Left kidney (tissue), 8 donors: ENCODE measurements around the gene TAP2. TPM values are rescaled to one million over a fixed set of nuclear protein-coding genes. Genes with fewer than 3 reads are reported as not detected.
"Not testable (repeated sequence)": the region's sequence is repeated elsewhere in the genome, so short reads cannot be mapped to it uniquely, and the experiment has no call there.

ENCODE experiments used
- DNase-seq: peaks from one replicate; pipeline ENCODE4 v3.0.0-alpha.2; 2013
- long read RNA-seq, 8 donors: transcript quantifications; one replicate each; lab custom pipeline, GENCODE V29; 2026
- polyA plus RNA-seq: library from polyadenylated mRNA; unstranded; fragments of 120-200 nt; gene quantifications from one replicate; pipeline ENCODE4 v1.2.1, GENCODE V29; 2013; ENCODE audit not compliant: insufficient read length

TAP2 gene
- 11.5 TPM for polyA plus RNA-seq
- long read RNA-seq, donor 1, result 0 reads
- long read RNA-seq, donor 2, full-length matches to known transcripts, result 2 of 2 reads
- long read RNA-seq, donor 2, partial matches to known transcripts, result 0 of 2 reads
- long read RNA-seq, donor 2, other reads (novel, unspliced or antisense), result 0 of 2 reads
- long read RNA-seq, donor 3, full-length matches to known transcripts, result 1 of 1 reads
- long read RNA-seq, donor 3, partial matches to known transcripts, result 0 of 1 reads
- long read RNA-seq, donor 3, other reads (novel, unspliced or antisense), result 0 of 1 reads
- long read RNA-seq, donor 4, result 0 reads
- long read RNA-seq, donor 5, full-length matches to known transcripts, result 5 of 5 reads
- long read RNA-seq, donor 5, partial matches to known transcripts, result 0 of 5 reads
- long read RNA-seq, donor 5, other reads (novel, unspliced or antisense), result 0 of 5 reads
- long read RNA-seq, donor 6, full-length matches to known transcripts, result 5 of 5 reads
- long read RNA-seq, donor 6, partial matches to known transcripts, result 0 of 5 reads
- long read RNA-seq, donor 6, other reads (novel, unspliced or antisense), result 0 of 5 reads
- long read RNA-seq, donor 7, full-length matches to known transcripts, result 5 of 5 reads
- long read RNA-seq, donor 7, partial matches to known transcripts, result 0 of 5 reads
- long read RNA-seq, donor 7, other reads (novel, unspliced or antisense), result 0 of 5 reads
- long read RNA-seq, donor 8, result 0 reads

DNA sequence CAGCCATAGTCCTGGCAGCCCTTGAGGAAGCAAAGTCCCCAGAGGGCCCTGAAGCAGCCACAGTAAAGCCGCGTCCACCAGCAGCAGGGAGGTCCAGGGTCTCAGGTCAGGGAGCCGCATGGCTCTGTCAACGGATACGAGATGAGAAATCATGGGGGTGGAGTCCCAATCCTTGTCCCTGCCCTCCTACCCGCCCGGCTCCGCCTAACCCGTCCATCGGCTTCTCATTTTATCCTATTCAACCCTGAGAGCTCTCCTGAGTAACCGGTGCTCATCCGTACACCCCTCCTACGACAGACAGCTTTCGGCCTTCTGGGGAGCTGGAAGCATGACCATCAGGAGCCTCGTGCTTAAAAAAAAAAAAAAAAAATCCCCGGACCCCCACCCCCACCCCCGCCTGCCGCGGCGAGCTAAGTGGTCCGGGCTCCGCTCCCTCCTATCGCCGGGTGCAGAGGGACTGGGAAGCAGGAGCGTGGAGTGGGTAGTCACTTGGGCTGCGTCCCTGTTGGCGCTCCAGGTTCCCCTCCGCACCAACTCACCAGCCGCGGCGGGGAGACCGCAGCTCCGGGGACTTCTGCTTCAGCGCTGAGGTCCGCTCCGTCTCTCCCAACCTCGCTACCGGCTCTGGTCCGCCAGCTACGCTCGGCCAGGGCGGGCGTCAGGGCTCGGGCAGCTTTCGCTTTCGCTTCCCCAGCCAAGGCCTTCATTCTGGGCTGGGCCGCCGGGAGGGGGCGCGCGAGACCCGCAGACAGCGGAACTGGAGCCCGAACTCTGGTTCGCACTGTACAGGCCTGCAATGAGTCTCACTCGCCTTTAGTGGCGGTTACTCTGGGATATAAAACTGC, at the start of gene TAP2:
Gene TAP2, minus strand, starts transcription at position 626 of the 845 bp plus-strand sequence. Its CDS starts 506 bp downstream, at position 120.
- peak; percentile 93 for DNase-seq

DNA sequence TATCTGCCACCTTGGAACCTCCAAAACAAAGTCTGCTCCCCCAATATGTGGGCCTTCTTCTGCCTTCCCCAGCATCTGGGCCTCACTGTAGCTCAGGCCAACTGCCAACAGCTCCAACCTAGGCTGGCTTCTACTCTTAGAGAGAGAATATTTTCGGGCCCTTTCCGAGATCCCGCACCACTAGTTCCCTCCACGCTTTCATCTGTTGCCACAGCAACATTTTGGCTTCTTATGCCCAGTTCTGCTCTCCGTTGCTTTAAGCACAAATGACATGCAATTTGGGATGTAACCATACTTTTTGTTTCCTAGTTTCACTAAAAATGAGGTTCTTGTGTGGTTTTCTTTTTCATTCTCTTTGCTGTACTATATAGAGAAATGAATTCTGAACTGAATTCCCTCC, 49.1 kb upstream of the TAP2 start:
- no peak for DNase-seq

DNA sequence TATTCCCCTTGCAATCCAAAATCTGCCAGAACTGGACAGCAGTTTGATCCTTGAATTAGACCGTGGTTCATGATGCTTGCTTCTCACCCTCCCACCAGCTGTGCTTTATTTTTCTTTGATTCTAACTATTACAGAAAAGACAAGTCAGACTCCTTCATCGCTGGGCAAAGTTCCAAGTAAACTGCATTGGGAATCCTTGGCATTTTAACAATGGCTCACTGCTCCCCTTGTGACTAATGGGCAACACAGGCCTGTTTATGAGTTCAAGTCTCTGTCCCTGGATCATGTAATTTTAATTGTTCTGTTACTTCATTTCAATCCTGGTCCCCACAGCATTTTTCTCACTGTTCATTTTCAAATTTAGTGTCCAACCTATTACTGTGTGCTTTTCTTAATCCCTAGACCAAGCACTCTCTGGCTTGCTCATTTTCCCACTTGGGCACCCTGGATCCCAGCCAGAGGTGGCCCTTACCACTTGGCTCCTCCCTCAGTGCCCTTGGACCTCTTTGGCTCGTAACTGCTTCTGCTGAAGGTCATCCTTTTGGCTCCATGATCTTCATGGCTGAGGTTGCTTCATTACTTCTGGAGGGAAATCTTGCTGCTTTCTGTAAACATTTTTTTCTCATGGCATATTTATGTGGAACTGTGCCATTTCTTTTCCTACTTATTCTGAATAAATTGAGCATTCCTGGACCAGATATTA, 48.3 kb upstream of the TAP2 start:
- DNase-seq, result no peak

DNA sequence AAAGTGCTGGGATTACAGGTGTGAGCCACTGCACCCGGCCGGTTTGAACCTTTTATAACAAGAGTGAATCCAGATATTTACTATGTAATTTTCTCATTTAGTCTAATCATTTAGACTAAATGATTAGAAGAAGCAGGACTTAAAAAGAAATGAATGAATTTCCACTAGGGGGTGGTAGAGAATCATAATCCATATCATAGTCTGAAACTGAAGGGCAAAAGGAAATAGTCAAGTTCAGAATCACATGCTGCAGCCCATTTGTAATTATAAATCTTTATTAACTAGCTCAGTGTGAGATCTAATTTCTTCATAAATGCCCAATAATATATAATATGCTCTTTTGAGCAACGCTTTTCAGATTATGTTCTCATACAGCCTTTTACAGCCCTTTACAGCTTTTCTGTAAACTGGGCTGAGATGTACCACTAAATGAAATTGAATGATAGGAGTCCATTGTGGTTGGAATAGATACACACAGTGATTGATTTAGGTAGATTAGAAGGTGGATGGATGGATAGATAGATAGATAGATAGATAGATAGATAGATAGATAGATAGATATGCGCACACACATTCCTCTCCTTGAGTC, 47.3 kb upstream of the TAP2 start:
- DNase-seq, result peak; percentile 83

DNA sequence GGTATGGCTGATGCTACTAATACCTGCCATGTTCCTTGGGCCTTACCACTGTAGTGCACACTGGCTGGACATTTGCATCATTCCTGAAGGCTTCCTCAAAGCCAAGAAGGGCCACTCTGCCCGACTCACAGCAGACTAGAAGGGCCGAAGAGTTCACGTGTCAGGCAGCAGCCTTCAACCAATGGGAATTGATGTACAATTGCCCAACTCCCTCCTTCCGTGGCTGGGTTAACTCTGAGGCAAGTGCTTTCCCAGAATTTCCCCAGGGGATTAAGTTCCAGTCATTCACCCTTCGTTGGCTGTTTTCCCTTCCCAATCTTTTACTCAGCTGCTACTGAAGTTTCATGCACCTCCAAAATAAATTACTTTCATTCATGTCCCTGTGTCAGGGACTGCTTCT, 45.2 kb upstream of the TAP2 start:
- no peak for DNase-seq

DNA sequence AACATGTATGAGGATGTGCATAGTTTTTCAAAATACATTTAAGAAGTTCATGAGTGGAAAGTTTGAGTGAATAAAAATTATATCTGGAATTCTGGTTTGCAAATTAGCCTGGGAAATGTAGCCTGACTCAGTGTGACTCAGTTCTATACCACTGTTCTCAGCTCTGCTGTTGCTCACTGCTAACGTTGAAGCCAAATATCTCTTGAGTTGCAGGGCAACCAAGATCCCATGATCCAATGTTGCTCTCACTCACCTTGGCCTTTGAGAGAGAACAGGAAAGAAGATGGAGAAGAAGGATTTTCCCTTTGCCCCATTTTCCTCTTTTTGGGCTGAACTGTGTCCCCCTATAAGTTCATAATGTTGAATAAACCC, 44.3 kb upstream of the TAP2 start:
- DNase-seq, result no peak

DNA sequence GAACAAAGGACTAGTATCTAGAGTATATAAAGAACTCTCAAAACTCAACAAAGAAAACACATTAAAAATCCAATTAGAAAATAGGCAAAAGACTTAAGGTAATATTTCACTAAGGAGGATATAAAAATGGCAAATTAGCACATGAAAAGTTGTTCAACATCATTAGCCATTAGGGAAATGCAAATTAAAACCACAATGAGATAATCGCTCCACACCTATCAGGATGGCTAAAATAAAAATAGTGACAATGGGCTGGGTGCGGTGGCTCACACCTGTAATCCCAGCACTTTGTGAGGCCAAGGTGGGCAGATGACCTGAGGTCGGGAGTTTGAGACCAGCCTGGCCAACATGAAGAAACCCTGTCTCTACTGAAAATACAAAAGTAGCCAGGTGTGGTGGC, 42.4 kb upstream of the TAP2 start:
- not testable (repeated sequence) for DNase-seq

DNA sequence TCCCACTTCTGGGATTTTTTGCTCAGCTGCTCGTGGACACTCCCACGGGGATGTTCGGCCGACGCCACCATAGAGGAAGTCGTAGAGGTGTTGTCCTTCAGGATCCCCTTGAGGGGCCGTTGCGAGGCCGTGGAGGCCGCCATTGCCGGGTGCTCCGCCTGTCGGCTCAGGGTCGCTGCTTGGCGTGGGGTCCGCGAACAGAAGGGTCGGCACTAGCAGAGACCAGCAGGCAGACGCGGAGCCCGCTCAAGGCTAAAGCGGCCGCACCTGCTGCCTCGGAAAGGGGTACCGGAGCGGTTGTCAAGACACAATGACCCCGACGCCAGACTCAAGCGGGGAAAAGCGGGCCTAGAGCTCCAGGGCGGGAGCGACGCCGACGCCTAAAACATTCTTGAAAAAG, 41.2 kb upstream of the TAP2 start:
- DNase-seq, result no peak

DNA sequence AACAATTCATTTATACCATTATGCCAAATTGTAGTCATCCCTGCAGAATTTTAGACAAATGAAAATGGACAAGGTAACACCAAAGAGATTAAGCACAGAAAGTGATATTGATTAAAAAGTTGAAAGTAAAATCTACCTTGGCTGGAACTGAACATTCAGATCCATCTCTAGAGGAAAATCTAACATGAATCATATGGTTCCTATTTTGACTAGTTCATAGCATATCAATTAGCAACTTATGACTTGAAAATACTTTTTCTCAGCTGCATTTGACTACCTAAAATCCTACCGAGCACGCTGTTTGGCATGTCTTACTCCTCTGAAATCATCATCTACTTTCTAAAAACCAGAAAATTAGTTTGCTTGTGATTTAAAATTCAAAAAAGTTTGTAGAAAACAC, 38.1 kb upstream of the TAP2 start:
- no peak for DNase-seq

DNA sequence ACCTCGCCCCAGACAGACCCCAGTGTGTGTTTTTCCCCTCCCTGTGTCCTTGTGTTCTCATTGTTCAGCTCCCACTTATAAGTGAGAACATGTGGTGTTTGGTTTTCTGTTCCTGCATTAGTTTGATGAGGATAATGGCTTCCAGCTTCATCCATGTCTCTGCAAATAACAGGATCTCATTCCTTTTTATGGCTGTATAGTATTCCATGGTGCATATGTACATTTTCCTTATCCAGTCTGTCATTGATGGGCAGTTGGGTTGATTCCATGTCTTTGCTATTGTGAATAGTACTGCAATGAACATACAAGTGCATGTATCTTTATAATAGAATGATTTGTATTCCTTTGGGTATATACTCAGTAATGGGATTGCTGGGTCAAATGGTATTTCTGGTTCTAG, 35.4 kb upstream of the TAP2 start:
- DNase-seq, result not testable (repeated sequence)

DNA sequence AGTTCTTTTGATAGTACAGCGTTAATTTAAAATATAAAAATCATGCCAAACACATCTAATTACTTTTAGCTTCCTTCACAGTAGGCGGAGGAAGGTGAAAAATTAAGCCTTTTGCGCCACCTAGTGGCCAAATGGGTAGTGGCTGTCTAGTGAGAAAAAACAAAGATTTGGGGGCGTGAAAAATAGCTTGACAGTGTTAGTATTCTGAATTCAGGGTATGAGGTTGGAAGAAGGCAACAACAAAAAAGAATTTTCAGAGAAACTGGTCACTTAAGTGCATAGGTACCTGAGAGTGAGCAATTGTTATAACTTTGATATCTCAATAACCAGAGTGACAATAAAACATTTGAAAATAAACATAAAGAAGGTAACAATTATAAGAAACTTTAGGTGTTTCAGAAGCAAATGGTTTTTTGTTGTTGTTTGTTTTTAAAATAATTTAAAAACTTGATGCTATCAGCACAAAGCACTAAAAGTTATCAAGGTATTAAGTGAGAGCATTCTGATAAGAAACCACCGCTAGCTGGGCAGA, 29.8 kb upstream of the TAP2 start:
- DNase-seq, result peak; percentile 83

DNA sequence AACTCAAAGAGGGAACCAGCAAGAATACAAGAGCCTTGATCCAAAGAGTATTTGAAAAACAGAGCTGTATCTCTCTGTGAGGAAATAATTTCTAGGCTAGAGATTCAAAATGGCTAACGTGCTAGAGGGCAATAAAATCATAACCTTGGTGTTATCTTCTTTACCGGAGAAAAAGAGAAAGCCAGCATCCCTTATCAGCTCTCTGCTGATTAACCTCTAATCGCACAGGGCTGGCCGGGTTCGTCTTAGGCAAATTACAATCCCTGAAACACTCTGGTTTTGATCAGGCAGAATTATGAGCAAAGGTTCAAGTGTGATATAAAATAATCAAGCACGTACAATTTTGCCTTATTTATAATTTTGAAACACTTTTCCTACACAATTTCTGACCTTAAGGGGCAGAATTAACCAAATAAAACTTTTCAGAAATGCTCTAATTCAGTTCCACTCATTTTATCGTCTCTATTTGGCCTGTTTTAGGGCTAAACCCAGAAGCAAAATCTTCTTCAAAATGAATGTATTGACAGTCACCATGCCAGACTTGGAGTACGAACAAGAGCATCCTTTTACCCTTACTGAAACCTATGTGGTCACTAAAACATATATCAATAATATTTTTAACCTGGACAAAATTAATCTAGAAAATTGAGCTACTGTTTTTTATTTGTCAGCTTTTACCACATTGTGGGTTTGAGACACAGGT, 29.2 kb upstream of the TAP2 start:
- no peak for DNase-seq

DNA sequence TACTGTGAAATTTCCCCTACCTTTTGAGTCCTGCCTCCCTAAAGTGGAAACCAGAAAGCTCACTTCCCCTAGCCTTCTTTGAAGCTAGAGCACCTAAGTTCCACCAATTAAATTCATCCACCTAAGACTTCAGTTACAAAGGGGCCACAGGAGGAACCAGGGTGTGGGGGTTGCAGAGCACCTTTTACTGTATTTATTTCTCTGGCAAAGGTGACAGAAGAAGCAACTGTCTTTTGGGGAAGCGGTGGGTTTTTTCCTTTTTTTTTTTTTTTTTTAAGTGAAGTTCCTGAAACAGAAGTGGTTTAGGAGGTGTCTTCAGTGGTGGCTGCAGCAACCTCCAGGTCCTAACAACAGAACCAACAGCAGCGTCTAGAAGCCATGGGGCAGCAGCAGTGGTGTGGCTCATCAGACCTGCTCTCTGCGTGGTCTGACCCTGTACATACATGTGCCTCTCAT, 28.5 kb upstream of the TAP2 start:
- DNase-seq, result no peak

DNA sequence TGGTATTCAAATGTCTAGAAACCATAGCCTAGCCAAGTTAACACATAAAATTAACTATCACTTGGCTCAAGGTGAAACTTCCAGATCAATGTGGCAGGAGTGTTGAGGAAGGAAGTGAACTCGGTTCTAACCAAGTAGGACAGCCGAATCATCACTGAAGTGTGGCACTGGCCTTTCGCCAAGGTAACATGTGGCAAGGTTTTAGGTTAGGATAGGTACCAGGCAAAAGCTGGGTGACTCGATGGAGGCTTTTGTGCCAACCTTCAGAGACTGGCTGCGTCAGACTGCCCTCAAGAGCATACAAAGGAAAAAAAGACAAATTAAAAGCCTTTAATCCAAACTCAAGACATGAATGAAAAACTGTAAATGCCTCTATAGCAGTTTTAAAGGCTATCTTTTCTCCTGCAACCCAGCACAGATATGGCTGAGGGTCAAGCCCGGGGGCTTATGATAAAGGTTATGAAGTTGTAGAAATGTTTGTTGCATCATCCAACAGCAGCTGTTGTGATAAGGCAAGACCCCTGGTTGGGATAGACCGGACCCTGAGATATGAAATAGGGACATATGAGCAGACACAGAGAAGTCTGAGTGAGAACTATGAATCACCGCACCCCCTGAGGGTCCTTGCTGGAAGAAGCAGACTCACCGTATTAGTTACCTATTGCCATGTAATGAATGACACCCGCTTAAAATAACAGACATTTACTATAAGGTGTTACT, 27.3 kb upstream of the TAP2 start:
- DNase-seq, result no peak

DNA sequence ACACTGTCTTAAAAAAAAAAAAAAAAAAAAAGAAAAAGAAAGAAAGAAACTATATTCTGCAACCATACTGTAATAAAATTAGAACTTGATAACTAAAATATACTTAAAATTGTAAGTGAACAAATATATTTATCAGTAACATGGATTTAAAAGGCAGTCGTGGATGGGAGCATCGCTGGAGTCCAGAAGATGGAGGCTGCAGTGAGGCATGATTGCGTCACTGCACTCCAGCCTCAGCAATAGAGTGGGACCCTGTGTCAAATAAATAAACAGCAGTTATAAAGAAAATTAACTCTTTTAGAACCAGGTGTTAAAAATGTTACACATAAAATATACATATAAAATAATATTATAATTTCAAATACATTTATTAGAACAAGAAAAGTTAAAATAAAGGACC, 24.2 kb upstream of the TAP2 start:
- DNase-seq, result no peak

DNA sequence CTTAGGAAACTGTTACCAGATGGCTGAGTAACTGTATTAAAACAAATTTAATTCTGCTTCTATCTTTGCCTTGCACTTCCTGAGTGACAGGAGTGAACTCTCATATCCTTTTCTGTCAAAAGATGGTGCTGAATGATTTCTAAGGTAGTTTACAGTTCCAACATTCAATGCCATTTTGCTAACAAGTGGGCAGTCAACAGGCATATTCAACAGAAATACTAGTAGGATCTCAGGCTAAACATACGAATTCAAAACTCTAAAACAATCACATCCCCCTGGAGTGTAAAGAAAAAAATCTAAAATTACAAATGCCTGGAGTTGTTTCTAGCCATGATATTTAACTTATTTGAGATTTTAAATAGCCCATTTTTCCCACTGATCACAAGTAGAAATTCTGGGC, 22.1 kb upstream of the TAP2 start:
- DNase-seq, result no peak

DNA sequence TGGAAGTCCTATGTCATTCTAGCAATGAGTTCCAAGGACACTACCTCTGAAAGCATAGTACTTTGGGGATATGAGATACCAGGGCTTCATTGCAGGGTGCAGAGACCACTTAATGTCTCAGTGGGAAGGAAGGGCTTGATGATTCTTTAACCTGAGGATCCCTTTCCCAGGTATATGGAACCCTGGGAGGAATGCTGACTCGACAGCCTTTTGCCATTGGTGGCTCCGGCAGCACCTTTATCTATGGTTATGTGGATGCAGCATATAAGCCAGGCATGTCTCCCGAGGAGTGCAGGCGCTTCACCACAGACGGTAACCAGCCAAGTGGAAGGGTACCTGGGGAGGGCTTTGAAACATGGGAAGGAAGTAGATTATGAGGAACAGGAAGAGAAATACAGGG, 19.7 kb upstream of the TAP2 start:
- DNase-seq, result no peak

DNA sequence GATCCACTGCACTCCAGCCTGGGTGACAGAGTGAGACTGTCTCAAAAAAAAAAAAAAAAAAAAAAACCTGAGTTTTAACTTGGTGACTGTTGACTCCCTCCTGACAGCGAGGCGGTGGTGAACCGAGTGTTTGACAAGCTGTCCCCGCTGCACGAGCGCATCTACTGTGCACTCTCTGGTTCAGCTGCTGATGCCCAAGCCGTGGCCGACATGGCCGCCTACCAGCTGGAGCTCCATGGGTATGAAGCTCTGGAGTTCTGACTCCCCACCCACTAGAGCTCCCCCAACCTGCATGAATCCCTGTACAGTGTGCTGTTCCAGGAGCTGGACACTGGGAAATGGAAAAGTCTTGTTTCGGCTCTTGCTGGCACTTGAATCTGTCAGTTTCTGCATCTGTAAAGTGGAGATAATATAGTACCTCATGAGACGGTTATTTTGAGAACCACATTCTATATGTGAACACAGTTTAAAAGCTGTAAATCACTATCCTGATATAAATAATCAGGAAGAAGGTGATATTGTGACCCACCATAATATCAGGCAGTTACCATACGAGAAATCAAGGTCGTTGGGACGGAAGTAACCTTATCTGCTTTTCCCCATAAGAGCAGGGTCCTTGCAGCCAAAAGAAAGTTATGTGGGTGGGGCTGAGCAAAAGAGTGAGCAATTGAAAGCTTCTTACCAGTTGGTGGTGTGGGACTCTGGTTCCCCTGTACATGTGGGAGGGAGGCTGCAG, 18.8 kb upstream of the TAP2 start:
- no peak for DNase-seq

DNA sequence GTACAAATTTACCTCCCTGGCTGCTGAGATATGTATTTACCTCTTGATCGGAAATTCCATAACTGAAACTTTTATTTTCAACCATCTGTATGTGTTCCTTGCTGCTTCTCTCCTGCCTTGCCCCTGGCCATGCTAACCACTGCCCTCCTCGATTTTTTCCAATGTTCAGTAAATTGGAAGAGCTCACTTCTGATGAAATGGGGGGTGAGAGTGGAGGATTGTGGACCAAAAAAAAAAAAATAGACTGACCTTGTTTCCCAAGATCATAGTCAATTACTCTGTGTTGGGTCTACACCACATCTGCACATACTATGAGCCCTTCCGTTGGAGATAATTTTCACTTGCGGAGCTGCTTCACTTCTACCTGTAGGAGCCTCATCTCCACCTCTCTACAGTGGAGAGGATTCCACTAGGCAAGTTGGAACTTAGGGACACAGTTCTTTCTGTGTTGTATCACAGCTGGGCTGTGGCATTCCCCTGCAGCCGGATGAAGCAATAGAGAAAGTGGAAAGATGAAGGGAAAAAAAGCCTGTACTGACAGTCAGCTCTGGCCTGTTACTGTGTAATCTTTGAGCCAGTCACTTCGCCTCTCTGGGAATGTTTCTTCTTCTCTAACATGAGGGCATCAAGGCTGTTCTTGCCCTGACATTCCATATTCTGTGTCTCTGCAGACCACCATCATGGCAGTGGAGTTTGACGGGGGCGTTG, 17.1 kb upstream of the TAP2 start:
- DNase-seq, result no peak
